Measurements from ENCODE around the gene SLC25A46. TPM values are rescaled to one million over a fixed set of nuclear protein-coding genes. Genes with fewer than 3 reads are reported as not detected.

SLC25A46 gene
- total and polyA plus RNA-seq, 11 donors = 12.9 to 71.5 (median 59.8) TPM

DNA sequence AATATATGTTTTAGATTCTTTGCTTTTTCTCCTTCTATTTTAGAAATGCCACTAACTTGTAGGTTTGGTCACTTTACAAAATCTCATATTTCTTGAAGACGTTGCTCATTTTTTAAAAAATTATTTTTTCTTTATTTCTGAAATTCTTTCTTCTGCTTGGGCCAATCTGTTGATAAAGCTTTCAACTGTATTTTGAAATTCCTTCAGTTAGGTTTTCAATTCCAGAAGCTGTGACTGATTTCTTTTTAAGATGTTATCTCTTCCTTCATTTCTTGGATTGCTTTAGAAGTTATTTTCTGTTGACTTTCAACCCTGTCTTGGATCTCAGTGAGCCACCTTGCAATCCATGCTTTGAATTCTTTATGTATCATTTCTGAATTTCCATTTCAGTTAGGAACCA, 64.2 kb downstream of the SLC25A46 start:
- TF ChIP-seq POLR2A (IDR thresholded peaks at IDR 0.05) = no peak
- TF ChIP-seq, protein P1, sequence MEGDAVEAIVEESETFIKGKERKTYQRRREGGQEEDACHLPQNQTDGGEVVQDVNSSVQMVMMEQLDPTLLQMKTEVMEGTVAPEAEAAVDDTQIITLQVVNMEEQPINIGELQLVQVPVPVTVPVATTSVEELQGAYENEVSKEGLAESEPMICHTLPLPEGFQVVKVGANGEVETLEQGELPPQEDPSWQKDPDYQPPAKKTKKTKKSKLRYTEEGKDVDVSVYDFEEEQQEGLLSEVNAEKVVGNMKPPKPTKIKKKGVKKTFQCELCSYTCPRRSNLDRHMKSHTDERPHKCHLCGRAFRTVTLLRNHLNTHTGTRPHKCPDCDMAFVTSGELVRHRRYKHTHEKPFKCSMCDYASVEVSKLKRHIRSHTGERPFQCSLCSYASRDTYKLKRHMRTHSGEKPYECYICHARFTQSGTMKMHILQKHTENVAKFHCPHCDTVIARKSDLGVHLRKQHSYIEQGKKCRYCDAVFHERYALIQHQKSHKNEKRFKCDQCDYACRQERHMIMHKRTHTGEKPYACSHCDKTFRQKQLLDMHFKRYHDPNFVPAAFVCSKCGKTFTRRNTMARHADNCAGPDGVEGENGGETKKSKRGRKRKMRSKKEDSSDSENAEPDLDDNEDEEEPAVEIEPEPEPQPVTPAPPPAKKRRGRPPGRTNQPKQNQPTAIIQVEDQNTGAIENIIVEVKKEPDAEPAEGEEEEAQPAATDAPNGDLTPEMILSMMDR (IDR thresholded peaks at IDR 0.05) = no peak
- Histone ChIP-seq H3K9me3 (peaks cover 0 to 18% (median 4%) of the 10 kb centered on the region in 12 donors), H3K27ac (no peak overlapping the region), H3K36me3 (no peaks in the 10 kb centered on the region), H3K4me3 (no peak overlapping the region), H3K27me3 (no peaks in the 10 kb centered on the region), H3K4me1 (peaks cover 0 to 8% (median 0%) of the 10 kb centered on the region in 12 donors)
- ATAC-seq (no peak), DNase-seq (no peak)
- WGBS, 4 donors = 46 to 55% (median 49%) methylated on average over 1 of the region's 1 CpG
- intact Hi-C loops (cut with DNase I) = no loop called here

DNA sequence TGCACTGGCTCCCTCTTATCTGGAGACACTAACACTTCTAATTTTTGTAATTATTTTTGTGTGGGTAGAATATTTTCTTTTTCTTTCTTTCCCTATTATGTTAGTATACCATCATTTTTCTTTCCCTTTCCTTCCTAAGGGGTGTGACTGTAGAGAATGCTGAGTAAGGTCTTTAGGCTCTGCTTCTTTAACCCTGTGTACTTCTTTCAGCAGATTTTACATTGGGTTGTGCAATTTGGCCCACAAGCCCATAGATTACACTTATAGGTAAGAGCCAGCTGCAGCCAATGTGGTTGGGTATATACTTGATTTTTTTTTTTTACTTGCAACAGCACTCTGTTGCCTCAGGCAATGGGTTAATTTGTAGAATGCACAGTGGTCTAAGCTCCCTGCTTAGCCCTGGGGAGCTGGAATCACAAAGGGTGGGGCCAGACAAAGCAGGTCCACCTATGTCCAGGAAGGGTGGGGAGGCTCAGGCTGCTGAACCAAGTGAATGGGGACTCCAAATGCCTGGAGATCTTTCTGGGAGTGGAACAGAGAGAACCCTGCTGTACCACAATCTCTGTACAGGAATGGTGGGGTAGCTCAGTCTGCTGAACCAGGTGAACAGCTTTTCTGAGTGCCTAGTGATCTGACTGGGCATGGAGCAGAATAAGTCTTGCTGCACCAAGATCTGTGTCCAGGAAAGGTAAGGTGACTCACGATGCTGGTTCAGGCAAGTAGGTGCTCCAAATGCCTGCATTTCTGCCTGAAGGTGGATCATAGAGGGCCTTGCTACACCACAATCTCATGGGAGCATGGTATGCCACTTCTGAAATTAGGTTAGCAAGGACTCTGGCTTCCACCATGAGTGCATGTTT, 64.9 kb downstream of the SLC25A46 start:
- H3K27ac ChIP-seq = no peak overlapping the region
- DNase-seq (no peak), ATAC-seq (no peak)
- no peaks in the 10 kb centered on the region for H3K36me3 ChIP-seq
- H3K27me3 ChIP-seq = no peaks in the 10 kb centered on the region
- 64 to 86% (median 80%) methylated on average over 1 of the region's 1 CpG for WGBS, 4 donors
- no peak for TF ChIP-seq POLR2A (IDR thresholded peaks at IDR 0.05)
- TF ChIP-seq, protein P1 (IDR thresholded peaks at IDR 0.05) = no peak
- no peak overlapping the region for H3K4me3 ChIP-seq
- intact Hi-C loops (cut with DNase I) = no loop called here
- H3K9me3 ChIP-seq = peaks cover 0 to 18% (median 4%) of the 10 kb centered on the region in 12 donors
- peaks cover 0 to 8% (median 0%) of the 10 kb centered on the region in 12 donors for H3K4me1 ChIP-seq

DNA sequence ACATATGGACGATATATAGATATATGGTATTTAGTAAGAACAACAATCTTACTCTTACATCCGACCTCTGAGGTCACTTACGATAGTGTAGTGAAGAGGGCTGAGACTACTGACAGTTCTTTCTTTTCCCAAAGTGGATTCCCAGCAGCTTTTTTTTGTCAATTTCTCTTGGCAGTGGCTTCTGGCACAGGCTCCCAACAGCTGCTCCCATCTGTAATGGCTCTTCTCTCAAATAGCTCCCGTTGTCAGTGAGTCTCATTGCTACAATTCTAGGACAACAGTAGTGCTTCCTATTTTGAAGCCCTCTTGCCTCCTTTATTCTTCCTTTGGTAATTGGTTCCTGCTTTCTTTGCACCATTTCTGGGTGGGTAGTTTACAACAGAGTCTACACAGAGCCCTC, 68.4 kb downstream of the SLC25A46 start:
- ATAC-seq = peak in 3 of 4 donors; percentile 50 to 82 (median 67)
- TF ChIP-seq, protein P1 (IDR thresholded peaks at IDR 0.05) = no peak
- no peak for TF ChIP-seq POLR2A (IDR thresholded peaks at IDR 0.05)

DNA sequence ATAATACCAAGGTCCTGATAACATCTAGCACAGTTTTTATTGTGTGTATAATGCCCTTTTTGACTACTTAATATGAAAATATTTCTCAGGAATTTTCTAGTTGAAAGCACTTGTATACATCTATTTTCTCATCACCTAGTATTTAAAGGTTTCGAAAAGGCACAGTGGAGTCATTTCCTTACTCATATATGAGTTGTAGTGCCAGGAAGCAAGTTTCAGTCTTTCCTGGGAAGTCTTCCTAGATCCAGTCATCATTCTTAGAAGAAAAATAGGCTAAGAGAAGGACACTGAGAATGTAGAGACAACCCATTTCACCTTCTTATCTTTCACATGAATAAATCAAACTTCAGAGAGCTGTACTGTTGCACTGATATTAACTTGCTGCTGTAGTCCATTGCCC, 70.2 kb downstream of the SLC25A46 start:
- Histone ChIP-seq H3K27ac (no peak overlapping the region), H3K27me3 (no peaks in the 10 kb centered on the region), H3K9me3 (peaks cover 0 to 22% (median 0%) of the 10 kb centered on the region in 12 donors), H3K4me3 (no peak overlapping the region), H3K36me3 (no peaks in the 10 kb centered on the region), H3K4me1 (peaks cover 0 to 8% (median 0%) of the 10 kb centered on the region in 12 donors)
- intact Hi-C loops (cut with DNase I) = no loop called here
- DNase-seq (no peak), ATAC-seq (no peak)
- no peak for TF ChIP-seq POLR2A (IDR thresholded peaks at IDR 0.05)
- WGBS, 4 donors = 79 to 87% (median 84%) methylated on average over 1 of the region's 1 CpG

More for the DNA sequence above, 68.4 kb downstream of the SLC25A46 start:
- no peak overlapping the region for H3K27ac ChIP-seq
- peak in 4 of 5 donors; percentile 25 to 43 (median 38) for DNase-seq
- no peak overlapping the region for H3K4me3 ChIP-seq
- H3K4me1 ChIP-seq = peaks cover 0 to 8% (median 0%) of the 10 kb centered on the region in 12 donors
- intact Hi-C loops (cut with DNase I) = no loop called here
- no peaks in the 10 kb centered on the region for H3K27me3 ChIP-seq
- peaks cover 0 to 27% (median 4%) of the 10 kb centered on the region in 12 donors for H3K9me3 ChIP-seq
- H3K36me3 ChIP-seq = no peaks in the 10 kb centered on the region
- 47 to 63% (median 58%) methylated on average over 4 of the region's 4 CpGs for WGBS, 4 donors

Other genes with a start within 250 kb of the SLC25A46 start
- 1 to 10 TPM in 8 of 9 donors, not detected in 1; 1.9 to 5.6 (median 3.1) TPM for gene TMEM232, start 12.3 kb upstream of the SLC25A46 start, total RNA-seq
- 1 to 10 TPM in 1 of 2 donors, under 1 TPM in 1; 0.30 to 1.0 TPM for gene TMEM232, start 12.3 kb upstream of the SLC25A46 start, polyA plus RNA-seq

All from heart left ventricle (tissue), 16 donors.